Lower lobe of right lung (tissue), 2 donors: Measurements from ENCODE around the gene ZFYVE26. TPM values are rescaled to one million over a fixed set of nuclear protein-coding genes. Genes with fewer than 3 reads are reported as not detected.

Experiments used
- ATAC-seq, 2 donors: fragments of 200-7000 bp; cut with Tn5 transposase; one replicate each; pipeline ENCODE4 v1.9.1; 2020 to 2022; ENCODE audit warnings: mild to moderate bottlenecking in 2 of 2, moderate library complexity in 2 of 2
- DNase-seq: peaks from one replicate; pipeline ENCODE4 v3.0.0-alpha.2; 2020
- H3K27ac ChIP-seq: fragments of 200-600 bp; one replicate; pipeline ENCODE4 v1.8.0; 2022
- H3K27me3 ChIP-seq: fragments of 200-600 bp; one replicate; pipeline ENCODE4 v1.8.0; 2022; ENCODE audit warnings: low read depth
- H3K36me3 ChIP-seq: fragments of 200-600 bp; one replicate; pipeline ENCODE4 v1.8.0; 2022; ENCODE audit warnings: mild to moderate bottlenecking
- H3K4me1 ChIP-seq: fragments of 200-600 bp; one replicate; pipeline ENCODE4 v1.8.0; 2022
- H3K4me3 ChIP-seq: fragments of 200-600 bp; one replicate; pipeline ENCODE4 v1.8.0; 2022; ENCODE audit warnings: mild to moderate bottlenecking
- H3K9me3 ChIP-seq: fragments of 200-600 bp; one replicate; pipeline ENCODE4 v1.8.0; 2022
- intact Hi-C: fragments of 100-400 bp; cut with DNase I; formaldehyde crosslinking; loops from one replicate; pipeline ENCODE4 v1.11.0; 2022
- total RNA-seq: library from RNA; stranded (reverse); fragmentation: NEBNext Ultra II Directional; extraction: Animal tissue kit (Norgen Biotek cat#: 25700); gene quantifications from one replicate; pipeline ENCODE4 v1.2.1, GENCODE V29; 2021
- TF ChIP-seq, protein P1 (sequence below): fragments of 200-600 bp; IDR thresholded peaks from one replicate; pipeline ENCODE4 v1.8.0; 2022; ENCODE audit warnings: antibody characterized with exemption, mild to moderate bottlenecking
- donor health status: DM: no; HTN: yes; CAD: no; lungs with severe emphysema.

The ZFYVE26 gene
- total RNA-seq, 1 donor from 2014 or later = 56.7 TPM

DNA sequence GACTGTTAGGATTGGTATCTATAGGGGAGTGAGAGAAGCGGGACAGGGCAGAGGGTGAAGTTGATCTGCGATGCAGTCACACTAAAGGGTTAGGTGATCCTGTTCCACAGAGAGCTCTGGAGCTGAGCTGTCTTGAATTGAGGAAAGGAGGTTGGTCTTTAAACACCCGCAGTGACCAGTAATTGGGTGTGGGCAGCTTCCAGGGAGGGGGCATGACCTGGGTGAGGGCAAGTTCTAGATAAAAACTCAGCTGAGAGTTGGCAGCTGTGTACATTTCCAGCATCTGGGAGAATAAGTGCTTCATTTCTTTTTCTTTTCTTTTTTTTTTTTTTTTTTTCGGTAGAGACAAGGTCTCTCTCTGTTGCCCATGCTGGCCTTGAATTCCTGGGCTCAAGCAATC, 79.6 kb downstream of the ZFYVE26 start:
- no peaks in the 10 kb centered on the region for H3K9me3 ChIP-seq
- DNase-seq (no peak), ATAC-seq (no peak)
- H3K36me3 ChIP-seq = no peaks in the 10 kb centered on the region
- TF ChIP-seq, protein P1, sequence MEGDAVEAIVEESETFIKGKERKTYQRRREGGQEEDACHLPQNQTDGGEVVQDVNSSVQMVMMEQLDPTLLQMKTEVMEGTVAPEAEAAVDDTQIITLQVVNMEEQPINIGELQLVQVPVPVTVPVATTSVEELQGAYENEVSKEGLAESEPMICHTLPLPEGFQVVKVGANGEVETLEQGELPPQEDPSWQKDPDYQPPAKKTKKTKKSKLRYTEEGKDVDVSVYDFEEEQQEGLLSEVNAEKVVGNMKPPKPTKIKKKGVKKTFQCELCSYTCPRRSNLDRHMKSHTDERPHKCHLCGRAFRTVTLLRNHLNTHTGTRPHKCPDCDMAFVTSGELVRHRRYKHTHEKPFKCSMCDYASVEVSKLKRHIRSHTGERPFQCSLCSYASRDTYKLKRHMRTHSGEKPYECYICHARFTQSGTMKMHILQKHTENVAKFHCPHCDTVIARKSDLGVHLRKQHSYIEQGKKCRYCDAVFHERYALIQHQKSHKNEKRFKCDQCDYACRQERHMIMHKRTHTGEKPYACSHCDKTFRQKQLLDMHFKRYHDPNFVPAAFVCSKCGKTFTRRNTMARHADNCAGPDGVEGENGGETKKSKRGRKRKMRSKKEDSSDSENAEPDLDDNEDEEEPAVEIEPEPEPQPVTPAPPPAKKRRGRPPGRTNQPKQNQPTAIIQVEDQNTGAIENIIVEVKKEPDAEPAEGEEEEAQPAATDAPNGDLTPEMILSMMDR = no peak
- H3K27me3 ChIP-seq = no peaks in the 10 kb centered on the region
- no peak overlapping the region for H3K27ac ChIP-seq
- H3K4me3 ChIP-seq = no peak overlapping the region
- peaks cover 5% of the 10 kb centered on the region for H3K4me1 ChIP-seq
- intact Hi-C loops = no loop called here

DNA sequence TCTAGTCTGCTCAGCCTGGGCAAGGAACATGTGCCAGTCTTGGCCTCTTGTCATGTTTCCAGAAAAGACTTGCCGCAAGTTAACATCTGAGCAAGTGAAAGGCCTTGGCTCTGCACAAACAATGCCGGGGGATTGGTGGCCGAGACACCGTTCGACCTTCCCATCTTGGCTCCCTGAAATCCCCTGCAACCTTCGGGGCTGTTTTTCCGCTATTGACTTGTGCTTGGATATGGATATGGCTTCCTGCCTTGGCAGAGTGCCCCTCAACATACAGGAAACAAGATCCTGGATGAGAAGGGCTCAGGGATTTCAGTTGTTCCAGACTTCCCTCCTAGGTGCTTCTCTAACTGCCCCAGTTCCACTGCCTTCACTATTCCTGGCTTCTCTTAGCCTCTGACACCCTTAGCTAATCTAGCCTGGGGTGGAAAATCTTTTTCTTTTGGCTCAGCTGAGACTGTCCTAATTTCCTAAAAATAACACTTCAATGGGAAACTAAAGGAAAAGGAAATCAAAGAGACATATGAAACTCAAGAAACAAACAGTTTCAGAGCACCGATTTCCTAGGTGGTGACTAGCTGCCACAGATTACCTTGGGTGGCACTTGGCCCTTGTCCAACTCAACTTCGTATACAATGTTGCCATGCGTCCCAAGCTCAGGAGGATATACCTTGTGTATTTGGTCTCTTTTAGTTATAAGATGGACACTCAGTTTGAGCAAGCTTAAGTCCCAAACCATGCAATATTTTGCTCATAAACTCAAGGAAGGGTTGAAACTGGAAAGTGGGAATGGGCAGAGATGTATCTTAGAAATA, 80.8 kb downstream of the ZFYVE26 start:
- TF ChIP-seq, protein P1 = no peak
- DNase-seq (no peak), ATAC-seq (no peak)
- intact Hi-C loops = no loop called here
- Histone ChIP-seq H3K27me3 (no peaks in the 10 kb centered on the region), H3K4me3 (no peak overlapping the region), H3K27ac (no peak overlapping the region), H3K36me3 (no peaks in the 10 kb centered on the region), H3K4me1 (peaks cover 5% of the 10 kb centered on the region), H3K9me3 (no peaks in the 10 kb centered on the region)

DNA sequence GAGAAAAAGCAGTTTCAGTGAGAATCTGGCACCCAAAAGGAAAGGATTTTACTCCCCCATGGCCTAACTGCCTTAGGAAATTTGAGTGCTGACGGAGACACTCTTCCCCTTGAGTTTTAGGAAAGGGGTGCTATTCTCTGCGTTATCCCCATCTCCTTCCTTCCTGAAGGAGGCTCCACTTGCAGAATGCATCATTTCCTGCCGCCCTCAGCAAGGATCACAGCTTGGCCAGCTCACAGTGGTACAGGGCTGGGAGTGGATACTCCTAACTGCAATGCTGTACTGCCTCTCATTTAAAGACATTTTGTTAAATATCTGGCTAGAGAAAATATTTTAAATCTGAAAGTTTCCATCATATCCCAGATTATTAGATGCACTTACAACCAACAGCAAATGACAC, 81.7 kb downstream of the ZFYVE26 start:
- Histone ChIP-seq H3K27ac (no peak overlapping the region), H3K36me3 (no peaks in the 10 kb centered on the region), H3K4me1 (peaks cover 5% of the 10 kb centered on the region), H3K27me3 (no peaks in the 10 kb centered on the region), H3K9me3 (no peaks in the 10 kb centered on the region), H3K4me3 (no peak overlapping the region)
- DNase-seq (no peak), ATAC-seq (no peak)
- intact Hi-C loops = no loop called here
- TF ChIP-seq, protein P1 = no peak

DNA sequence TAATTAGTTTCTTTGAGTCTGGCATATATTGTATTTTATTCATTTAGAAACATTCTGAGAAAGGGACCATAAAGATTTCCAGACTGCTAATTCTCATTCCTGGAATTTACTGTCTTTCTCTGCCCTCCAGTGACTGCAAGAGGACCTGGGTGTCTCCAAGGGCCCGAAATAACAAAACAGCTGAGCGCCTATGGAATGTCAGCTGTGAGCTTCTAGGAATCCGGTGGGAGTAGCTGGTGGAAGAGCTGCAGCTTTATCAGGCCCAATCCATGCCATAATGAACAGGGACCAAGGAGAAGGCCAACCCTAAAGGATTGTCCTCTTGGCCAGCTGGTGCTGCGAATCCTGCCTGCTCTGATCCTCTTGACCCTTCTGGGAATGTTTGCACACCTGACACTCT, 82.8 kb downstream of the ZFYVE26 start:
- Histone ChIP-seq H3K9me3 (no peaks in the 10 kb centered on the region), H3K27ac (no peak overlapping the region), H3K27me3 (no peaks in the 10 kb centered on the region), H3K36me3 (no peaks in the 10 kb centered on the region), H3K4me1 (peaks cover 5% of the 10 kb centered on the region), H3K4me3 (no peak overlapping the region)
- intact Hi-C loops = no loop called here
- no peak for DNase-seq
- TF ChIP-seq, protein P1 = no peak
- no peak for ATAC-seq

DNA sequence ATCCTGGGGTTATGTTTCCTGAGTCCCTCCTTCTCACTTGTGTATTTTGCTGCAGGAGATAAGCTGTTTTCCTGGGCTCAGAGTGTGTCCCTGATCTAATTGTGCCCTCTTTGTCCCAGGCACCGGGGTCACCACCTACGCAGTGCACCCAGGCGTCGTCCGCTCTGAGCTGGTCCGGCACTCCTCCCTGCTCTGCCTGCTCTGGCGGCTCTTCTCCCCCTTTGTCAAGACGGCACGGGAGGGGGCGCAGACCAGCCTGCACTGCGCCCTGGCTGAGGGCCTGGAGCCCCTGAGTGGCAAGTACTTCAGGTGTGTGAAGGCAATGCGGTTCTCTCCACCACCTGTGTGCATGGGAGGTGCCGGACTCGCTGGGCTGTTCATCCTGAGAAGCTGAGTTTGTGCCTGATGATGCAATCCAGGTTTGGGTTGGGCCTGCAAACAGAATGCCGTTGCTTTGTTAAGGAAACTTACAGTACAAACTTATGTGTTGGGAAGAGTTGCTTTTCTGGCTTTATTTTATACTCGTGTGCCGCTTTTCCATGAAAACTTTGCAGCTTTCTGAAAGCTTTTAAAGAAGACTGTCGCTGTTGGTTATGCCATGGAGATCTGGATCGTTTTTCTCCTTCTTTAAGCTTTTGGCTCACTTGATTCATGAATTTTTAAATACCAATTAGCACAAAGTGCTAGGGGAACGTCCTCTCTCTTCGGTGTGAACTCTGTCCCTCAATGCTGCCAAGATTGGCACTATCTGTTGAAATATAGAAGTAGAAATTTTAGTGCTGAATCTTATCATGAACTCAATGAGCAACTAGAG, 87.1 kb downstream of the ZFYVE26 start:
- no peaks in the 10 kb centered on the region for H3K36me3 ChIP-seq
- H3K27me3 ChIP-seq = no peaks in the 10 kb centered on the region
- no peaks in the 10 kb centered on the region for H3K4me1 ChIP-seq
- DNase-seq (peak; percentile 57), ATAC-seq (peak; percentile 76 to 83)
- H3K4me3 ChIP-seq = no peak overlapping the region
- no peak overlapping the region for H3K27ac ChIP-seq
- TF ChIP-seq, protein P1 = no peak
- intact Hi-C loops = no loop called here
- no peaks in the 10 kb centered on the region for H3K9me3 ChIP-seq
